GM23248 (cell line): Measurements from ENCODE around the gene ATIC. TPM values are rescaled to one million over a fixed set of nuclear protein-coding genes. Genes with fewer than 3 reads are reported as not detected.

Source experiments
- DNase-seq: peaks from one replicate; pipeline ENCODE4 v3.0.0-alpha.2; 2015
- H2AFZ ChIP-seq: fragments of 200-600 bp; sonication (generic); 2 replicates; pipeline ENCODE4 v1.6.1; 2016; ENCODE audit warnings: antibody characterized with exemption
- H3F3A ChIP-seq: fragments of 200-600 bp; sonication (generic); 2 replicates; pipeline ENCODE4 v1.6.1; 2016; ENCODE audit warnings: mild to moderate bottlenecking, antibody characterized with exemption, mixed run types; ENCODE audit not compliant: insufficient read depth
- H3K27ac ChIP-seq: fragments of 200-600 bp; sonication (generic); 2 replicates; pipeline ENCODE4 v1.5.1; 2016; ENCODE audit warnings: mild to moderate bottlenecking
- H3K27me3 ChIP-seq: fragments of 200-600 bp; sonication (generic); replicated peaks from 2 replicates; pipeline ENCODE4 v1.6.1; 2016; ENCODE audit warnings: mild to moderate bottlenecking; ENCODE audit not compliant: insufficient read depth
- H3K36me3 ChIP-seq: fragments of 200-600 bp; sonication (generic); 2 replicates; pipeline ENCODE4 v1.6.1; 2016; ENCODE audit warnings: low read depth, mild to moderate bottlenecking
- H3K4me1 ChIP-seq: fragments of 200-600 bp; sonication (generic); 2 replicates; pipeline ENCODE4 v1.6.1; 2016; ENCODE audit warnings: mild to moderate bottlenecking; ENCODE audit not compliant: insufficient read depth
- H3K4me2 ChIP-seq: fragments of 200-600 bp; sonication (generic); one replicate; pipeline ENCODE4 v1.6.1; 2016; ENCODE audit warnings: mild to moderate bottlenecking; ENCODE audit not compliant: unreplicated experiment
- H3K4me3 ChIP-seq: fragments of 200-600 bp; sonication (generic); 2 replicates; pipeline ENCODE4 v1.5.1; 2016; ENCODE audit warnings: mild to moderate bottlenecking
- H3K79me2 ChIP-seq: fragments of 200-600 bp; sonication (generic); 2 replicates; pipeline ENCODE4 v1.6.1; 2016; ENCODE audit warnings: mild to moderate bottlenecking; ENCODE audit not compliant: insufficient read depth
- H3K9ac ChIP-seq: fragments of 200-600 bp; sonication (generic); 2 replicates; pipeline ENCODE4 v1.6.1; 2016; ENCODE audit warnings: mild to moderate bottlenecking
- H3K9me2 ChIP-seq: fragments of 200-600 bp; sonication (generic); 2 replicates; pipeline ENCODE4 v1.6.1; 2016; ENCODE audit warnings: mixed run types, mild to moderate bottlenecking, moderate library complexity; ENCODE audit not compliant: insufficient read depth
- H3K9me3 ChIP-seq: fragments of 200-600 bp; sonication (generic); one replicate; pipeline ENCODE4 v1.6.1; 2017; ENCODE audit warnings: low read depth
- H4K20me1 ChIP-seq: fragments of 200-600 bp; sonication (generic); 2 replicates; pipeline ENCODE4 v1.6.0; 2016; ENCODE audit not compliant: insufficient read depth
- EZH2 ChIP-seq: fragments of 200-600 bp; sonication (generic); IDR thresholded peaks from 2 replicates; pipeline ENCODE4 v1.6.1; 2018; ENCODE audit warnings: antibody characterized with exemption, mild to moderate bottlenecking; ENCODE audit not compliant: insufficient read depth, poor library complexity, severe bottlenecking
- EZH2phosphoT487 ChIP-seq: fragments of 200-600 bp; sonication (generic); IDR thresholded peaks from 2 replicates; pipeline ENCODE4 v1.6.1; 2018; ENCODE audit warnings: antibody characterized with exemption, moderate library complexity, mild to moderate bottlenecking, low read depth; ENCODE audit not compliant: insufficient read depth
- WGBS, 2 experiments: methylation state at CpG; one replicate each; pipeline ENCODE4 v1.1.6; 2015 to 2017; ENCODE audit warnings: low lambda C conversion rate in 2 of 2, low coverage in 1 of 2; ENCODE audit errors: missing lambda C conversion rate in 2 of 2; 5-methylcytosine and 5-hydroxymethylcytosine counted together
- in situ Hi-C: fragments of 300-500 bp; cut with MboI; formaldehyde crosslinking; loops from 2 replicates; pipeline ENCODE4 v1.15.0; 2020
- polyA plus RNA-seq: library from polyadenylated mRNA; unstranded; fragments of >200 nt; fragmentation: Nextera tagmentation; extraction: Ambion mirVana; gene quantifications from 2 replicates; pipeline ENCODE4 v1.2.1, GENCODE V29; 2016
- total RNA-seq: library from RNA; depleted of rRNA; stranded (reverse); fragments of >200 nt; shearing (Covaris generic); gene quantifications from 2 replicates; pipeline ENCODE4 v1.2.3, GENCODE V29; 2014

The ATIC gene
- total and polyA plus RNA-seq, 2 experiments from 2014 or later, result 9.4 to 68.7 TPM

- H3K4me1 ChIP-seq, result no peaks in the 10 kb centered on the region
- no peaks in the 10 kb centered on the region for H3K27me3 ChIP-seq
- H3F3A ChIP-seq, result peaks cover 19% of the 10 kb centered on the region
- in situ Hi-C loops, result no loop called here
- 0 out of 2 replicates have a peak, but pooled peaks cover 12% of the 10 kb centered on the region for H3K79me2 ChIP-seq
- TF ChIP-seq EZH2phosphoT487 (no peak), EZH2 (no peak)
- peaks cover 55% of the 10 kb centered on the region for H3K36me3 ChIP-seq
- no peak overlapping the region for H3K27ac ChIP-seq
- H3K9me2 ChIP-seq, result no peaks in the 10 kb centered on the region
- H3K4me3 ChIP-seq, result no peak overlapping the region
- H4K20me1 ChIP-seq, result no peaks in the 10 kb centered on the region
- H3K9ac ChIP-seq, result no peak overlapping the region
- no peaks in the 10 kb centered on the region for H3K9me3 ChIP-seq
- peak; percentile 20 for DNase-seq
- H2AFZ ChIP-seq, result no peak overlapping the region
- H3K4me2 ChIP-seq, result no peak overlapping the region
These were observed 36.0 kb downstream of the ATIC start for GRCh38 chr2:215347878-215348277.

GRCh38 chr2:215352602-215353001 lies 40.7 kb downstream of the ATIC start:
- peak; percentile 41 for DNase-seq
- H3K4me3 ChIP-seq, result no peak overlapping the region
- in situ Hi-C loops, result no loop called here
- no peaks in the 10 kb centered on the region for H3K27me3 ChIP-seq
- H3K27ac ChIP-seq, result no peak overlapping the region
- H3K36me3 ChIP-seq, result peaks cover 25% of the 10 kb centered on the region; the same call in 1 of the 2 replicates
- H4K20me1 ChIP-seq, result no peaks in the 10 kb centered on the region
- peaks cover 67% of the 10 kb centered on the region for H3F3A ChIP-seq
- H3K4me2 ChIP-seq, result no peak overlapping the region
- 69 to 82% methylated on average over 4 of the region's 4 CpGs for WGBS, 2 experiments
- TF ChIP-seq EZH2phosphoT487, result no peak
- no peak for TF ChIP-seq EZH2
- H3K79me2 ChIP-seq, result no peaks in the 10 kb centered on the region
- no peaks in the 10 kb centered on the region for H3K4me1 ChIP-seq
- no peaks in the 10 kb centered on the region for H3K9me2 ChIP-seq
- no peaks in the 10 kb centered on the region for H3K9me3 ChIP-seq
- no peak overlapping the region for H3K9ac ChIP-seq
- H2AFZ ChIP-seq, result no peak overlapping the region

- no peaks in the 10 kb centered on the region for H3K9me3 ChIP-seq
- DNase-seq, result peak; percentile 84
- no peak overlapping the region for H3K4me3 ChIP-seq
- H3K79me2 ChIP-seq, result no peaks in the 10 kb centered on the region
- no peak overlapping the region for H3K9ac ChIP-seq
- 51 to 53% methylated on average over 9 of the region's 9 CpGs for WGBS, 2 experiments
- H4K20me1 ChIP-seq, result no peaks in the 10 kb centered on the region
- no peak for TF ChIP-seq EZH2
- no peak for TF ChIP-seq EZH2phosphoT487
- in situ Hi-C loops, result no loop called here
- H3K9me2 ChIP-seq, result no peaks in the 10 kb centered on the region
- H3K4me2 ChIP-seq, result no peak overlapping the region
- H3F3A ChIP-seq, result peaks cover 91% of the 10 kb centered on the region
- peaks cover 12% of the 10 kb centered on the region for H3K36me3 ChIP-seq
- no peak overlapping the region for H2AFZ ChIP-seq
- peak overlapping the region; percentile 26 for H3K27ac ChIP-seq
- no peaks in the 10 kb centered on the region for H3K4me1 ChIP-seq
- H3K27me3 ChIP-seq, result no peaks in the 10 kb centered on the region
These were observed 43.2 kb downstream of the ATIC start for GRCh38 chr2:215354771-215355695.

GRCh38 chr2:215355801-215356200 lies 43.9 kb downstream of the ATIC start:
- peaks cover 96% of the 10 kb centered on the region for H3F3A ChIP-seq
- peak overlapping the region; percentile 70; the same call in 1 of the 2 replicates for H3K27ac ChIP-seq
- no peak overlapping the region for H3K9ac ChIP-seq
- peak; percentile 74 for DNase-seq
- in situ Hi-C loops, result no loop called here
- no peaks in the 10 kb centered on the region for H3K9me3 ChIP-seq
- H3K27me3 ChIP-seq, result no peaks in the 10 kb centered on the region
- no peaks in the 10 kb centered on the region for H3K9me2 ChIP-seq
- no peaks in the 10 kb centered on the region for H3K79me2 ChIP-seq
- no peaks in the 10 kb centered on the region for H4K20me1 ChIP-seq
- TF ChIP-seq EZH2, result no peak
- TF ChIP-seq EZH2phosphoT487, result no peak
- H3K4me3 ChIP-seq, result no peak overlapping the region
- WGBS, 2 experiments, result 85 to 87% methylated on average over 7 of the region's 7 CpGs
- H3K4me2 ChIP-seq, result no peak overlapping the region
- H3K4me1 ChIP-seq, result no peaks in the 10 kb centered on the region
- H3K36me3 ChIP-seq, result peaks cover 18% of the 10 kb centered on the region
- H2AFZ ChIP-seq, result no peak overlapping the region
